ENCODE results near the gene GMNN.

GMNN gene

GRCh38 chr6:24788031-24788665 is 13.4 kb downstream of the GMNN start:
- no peak overlapping the region for H3K9ac ChIP-seq (ENCODE audit: low read depth, low read length)
- no peaks in the 10 kb centered on the region for H3K27me3 ChIP-seq (ENCODE audit: control insufficient read depth, insufficient read depth, low read length)
- no peaks in the 10 kb centered on the region for H3K4me1 ChIP-seq (ENCODE audit: control insufficient read depth, insufficient read depth, low read length)
- H3K4me3 ChIP-seq (ENCODE audit: low read depth, low read length) = no peak overlapping the region
- H3K36me3 ChIP-seq (ENCODE audit: control insufficient read depth, insufficient read depth, low read length) = peaks cover 21% of the 10 kb centered on the region
- H3K9me3 ChIP-seq (ENCODE audit: control insufficient read depth, insufficient read depth, low read length) = no peaks in the 10 kb centered on the region

- Histone ChIP-seq H3K9me3 (ENCODE audit: control insufficient read depth, insufficient read depth, low read length) (no peaks in the 10 kb centered on the region), H3K4me1 (ENCODE audit: control insufficient read depth, insufficient read depth, low read length) (no peaks in the 10 kb centered on the region), H3K9ac (ENCODE audit: low read depth, low read length) (no peak overlapping the region), H3K27me3 (ENCODE audit: control insufficient read depth, insufficient read depth, low read length) (no peaks in the 10 kb centered on the region), H3K36me3 (ENCODE audit: control insufficient read depth, insufficient read depth, low read length) (no peaks in the 10 kb centered on the region), H3K4me3 (ENCODE audit: low read depth, low read length) (no peak overlapping the region)
Measured at GRCh38 chr6:24795106-24795505, 20.4 kb downstream of the GMNN start.

- Histone ChIP-seq H3K4me3 (ENCODE audit: low read depth, low read length) (no peak overlapping the region), H3K27me3 (ENCODE audit: control insufficient read depth, insufficient read depth, low read length) (no peaks in the 10 kb centered on the region), H3K9me3 (ENCODE audit: control insufficient read depth, insufficient read depth, low read length) (no peaks in the 10 kb centered on the region), H3K9ac (ENCODE audit: low read depth, low read length) (no peak overlapping the region), H3K4me1 (ENCODE audit: control insufficient read depth, insufficient read depth, low read length) (no peaks in the 10 kb centered on the region), H3K36me3 (ENCODE audit: control insufficient read depth, insufficient read depth, low read length) (no peaks in the 10 kb centered on the region)
Measured at GRCh38 chr6:24796616-24797290, 22.0 kb downstream of the GMNN start.

GRCh38 chr6:24797596-24798216 is 23.0 kb downstream of the GMNN start:
- H3K9me3 ChIP-seq (ENCODE audit: control insufficient read depth, insufficient read depth, low read length) = no peaks in the 10 kb centered on the region
- no peak overlapping the region for H3K9ac ChIP-seq (ENCODE audit: low read depth, low read length)
- H3K36me3 ChIP-seq (ENCODE audit: control insufficient read depth, insufficient read depth, low read length) = no peaks in the 10 kb centered on the region
- no peak overlapping the region for H3K4me3 ChIP-seq (ENCODE audit: low read depth, low read length)
- no peaks in the 10 kb centered on the region for H3K27me3 ChIP-seq (ENCODE audit: control insufficient read depth, insufficient read depth, low read length)
- H3K4me1 ChIP-seq (ENCODE audit: control insufficient read depth, insufficient read depth, low read length) = no peaks in the 10 kb centered on the region

- no peak within 1 kb of the TSS for H3K4me3 ChIP-seq (ENCODE audit: low read depth, low read length)
- H3K27me3 ChIP-seq (ENCODE audit: control insufficient read depth, insufficient read depth, low read length) = no peaks in the 10 kb centered on the region
- H3K9ac ChIP-seq (ENCODE audit: low read depth, low read length) = no peak within 1 kb of the TSS
- no peaks in the 10 kb centered on the region for H3K4me1 ChIP-seq (ENCODE audit: control insufficient read depth, insufficient read depth, low read length)
- H3K9me3 ChIP-seq (ENCODE audit: control insufficient read depth, insufficient read depth, low read length) = no peaks in the 10 kb centered on the region
- no peaks in the 10 kb centered on the region for H3K36me3 ChIP-seq (ENCODE audit: control insufficient read depth, insufficient read depth, low read length)
Measured at GRCh38 chr6:24798740-24799540, 24.2 kb downstream of the GMNN start, which contains the start of gene ARMH2. Gene ARMH2, minus strand, starts transcription at chr6:24798917. Its CDS starts 60 bp downstream, at chr6:24798857.

- Histone ChIP-seq H3K9ac (ENCODE audit: low read depth, low read length) (no peak overlapping the region), H3K4me1 (ENCODE audit: control insufficient read depth, insufficient read depth, low read length) (no peaks in the 10 kb centered on the region), H3K9me3 (ENCODE audit: control insufficient read depth, insufficient read depth, low read length) (no peaks in the 10 kb centered on the region), H3K27me3 (ENCODE audit: control insufficient read depth, insufficient read depth, low read length) (no peaks in the 10 kb centered on the region), H3K4me3 (ENCODE audit: low read depth, low read length) (no peak overlapping the region), H3K36me3 (ENCODE audit: control insufficient read depth, insufficient read depth, low read length) (no peaks in the 10 kb centered on the region)
Measured at GRCh38 chr6:24799541-24799915, 24.8 kb downstream of the GMNN start.

GRCh38 chr6:24802271-24803059 is 27.7 kb downstream of the GMNN start:
- H3K9me3 ChIP-seq (ENCODE audit: control insufficient read depth, insufficient read depth, low read length) = no peaks in the 10 kb centered on the region
- H3K4me1 ChIP-seq (ENCODE audit: control insufficient read depth, insufficient read depth, low read length) = no peaks in the 10 kb centered on the region
- H3K36me3 ChIP-seq (ENCODE audit: control insufficient read depth, insufficient read depth, low read length) = no peaks in the 10 kb centered on the region
- no peak overlapping the region for H3K9ac ChIP-seq (ENCODE audit: low read depth, low read length)
- no peaks in the 10 kb centered on the region for H3K27me3 ChIP-seq (ENCODE audit: control insufficient read depth, insufficient read depth, low read length)
- H3K4me3 ChIP-seq (ENCODE audit: low read depth, low read length) = no peak overlapping the region

GRCh38 chr6:24807584-24807983 is 32.8 kb downstream of the GMNN start:
- no peak overlapping the region for H3K4me3 ChIP-seq (ENCODE audit: low read depth, low read length)
- no peaks in the 10 kb centered on the region for H3K27me3 ChIP-seq (ENCODE audit: control insufficient read depth, insufficient read depth, low read length)
- H3K9me3 ChIP-seq (ENCODE audit: control insufficient read depth, insufficient read depth, low read length) = no peaks in the 10 kb centered on the region
- H3K36me3 ChIP-seq (ENCODE audit: control insufficient read depth, insufficient read depth, low read length) = no peaks in the 10 kb centered on the region
- no peaks in the 10 kb centered on the region for H3K4me1 ChIP-seq (ENCODE audit: control insufficient read depth, insufficient read depth, low read length)
- no peak overlapping the region for H3K9ac ChIP-seq (ENCODE audit: low read depth, low read length)

GRCh38 chr6:24809728-24810127 is 35.0 kb downstream of the GMNN start:
- Histone ChIP-seq H3K4me1 (ENCODE audit: control insufficient read depth, insufficient read depth, low read length) (no peaks in the 10 kb centered on the region), H3K4me3 (ENCODE audit: low read depth, low read length) (no peak overlapping the region), H3K36me3 (ENCODE audit: control insufficient read depth, insufficient read depth, low read length) (no peaks in the 10 kb centered on the region), H3K27me3 (ENCODE audit: control insufficient read depth, insufficient read depth, low read length) (no peaks in the 10 kb centered on the region), H3K9ac (ENCODE audit: low read depth, low read length) (no peak overlapping the region), H3K9me3 (ENCODE audit: control insufficient read depth, insufficient read depth, low read length) (no peaks in the 10 kb centered on the region)

GRCh38 chr6:24818346-24818745 is 43.6 kb downstream of the GMNN start:
- Histone ChIP-seq H3K36me3 (ENCODE audit: control insufficient read depth, insufficient read depth, low read length) (no peaks in the 10 kb centered on the region), H3K4me1 (ENCODE audit: control insufficient read depth, insufficient read depth, low read length) (no peaks in the 10 kb centered on the region), H3K9ac (ENCODE audit: low read depth, low read length) (no peak overlapping the region), H3K9me3 (ENCODE audit: control insufficient read depth, insufficient read depth, low read length) (no peaks in the 10 kb centered on the region), H3K4me3 (ENCODE audit: low read depth, low read length) (no peak overlapping the region), H3K27me3 (ENCODE audit: control insufficient read depth, insufficient read depth, low read length) (no peaks in the 10 kb centered on the region)

GRCh38 chr6:24821860-24822444 is 47.2 kb downstream of the GMNN start:
- H3K4me1 ChIP-seq (ENCODE audit: control insufficient read depth, insufficient read depth, low read length) = no peaks in the 10 kb centered on the region
- H3K27me3 ChIP-seq (ENCODE audit: control insufficient read depth, insufficient read depth, low read length) = no peaks in the 10 kb centered on the region
- H3K9ac ChIP-seq (ENCODE audit: low read depth, low read length) = no peak overlapping the region
- H3K4me3 ChIP-seq (ENCODE audit: low read depth, low read length) = no peak overlapping the region
- H3K9me3 ChIP-seq (ENCODE audit: control insufficient read depth, insufficient read depth, low read length) = no peaks in the 10 kb centered on the region
- H3K36me3 ChIP-seq (ENCODE audit: control insufficient read depth, insufficient read depth, low read length) = no peaks in the 10 kb centered on the region
